ENCODE results near the gene PDP2.
"Not testable (repeated sequence)": the region's sequence is repeated elsewhere in the genome, so short reads cannot be mapped to it uniquely, and the experiment has no call there.

PDP2 gene

GRCh38 chr16:66934138-66934838 lies 54.0 kb downstream of the PDP2 start, which contains the start of gene CIAO2B:
Gene CIAO2B (minus strand): TSS chr16:66934402. CDS start chr16:66934364, 38 bp downstream.
- peak; percentile 92 for DNase-seq (ENCODE audit: extremely low read depth, insufficient read length)
- peaks cover 16% of the 10 kb centered on the region for H3K36me3 ChIP-seq (ENCODE audit: control insufficient read depth, insufficient read depth, low read length)
- TF ChIP-seq CTCF (IDR thresholded peaks at IDR 0.05; ENCODE audit: insufficient read depth, low read length, poor library complexity, severe bottlenecking): no peak
- H3K27me3 ChIP-seq (replicated peaks; ENCODE audit: control insufficient read depth, insufficient read depth, low read length): no peaks in the 10 kb centered on the region
- H3K4me3 ChIP-seq (replicated peaks; ENCODE audit: low read depth, low read length): peak within 1 kb of the TSS; percentile 97

- not testable (repeated sequence) for DNase-seq (ENCODE audit: extremely low read depth, insufficient read length); H3K27me3 ChIP-seq (replicated peaks; ENCODE audit: control insufficient read depth, insufficient read depth, low read length)
- Histone ChIP-seq H3K4me3 (replicated peaks; ENCODE audit: low read depth, low read length) (peak overlapping the region; percentile 97), H3K36me3 (ENCODE audit: control insufficient read depth, insufficient read depth, low read length) (peaks cover 19% of the 10 kb centered on the region)
Observed at GRCh38 chr16:66934839-66935313, 54.6 kb downstream of the PDP2 start.

- TF ChIP-seq CTCF (IDR thresholded peaks at IDR 0.05; ENCODE audit: insufficient read depth, low read length, poor library complexity, severe bottlenecking): no peak
- Histone ChIP-seq H3K27me3 (replicated peaks; ENCODE audit: control insufficient read depth, insufficient read depth, low read length) (no peaks in the 10 kb centered on the region), H3K4me3 (replicated peaks; ENCODE audit: low read depth, low read length) (peak within 1 kb of the TSS; percentile 97), H3K36me3 (ENCODE audit: control insufficient read depth, insufficient read depth, low read length) (peaks cover 20% of the 10 kb centered on the region)
- no peak for DNase-seq (ENCODE audit: extremely low read depth, insufficient read length)
Observed at GRCh38 chr16:66935314-66936011, 55.1 kb downstream of the PDP2 start, which contains the start of gene CES2. Gene CES2 (plus strand): TSS chr16:66935516. CDS start chr16:66935636, 120 bp downstream.

- Histone ChIP-seq H3K27me3 (replicated peaks; ENCODE audit: control insufficient read depth, insufficient read depth, low read length) (no peaks in the 10 kb centered on the region), H3K36me3 (ENCODE audit: control insufficient read depth, insufficient read depth, low read length) (peaks cover 27% of the 10 kb centered on the region), H3K4me3 (replicated peaks; ENCODE audit: low read depth, low read length) (no peak overlapping the region)
- TF ChIP-seq CTCF (IDR thresholded peaks at IDR 0.05; ENCODE audit: insufficient read depth, low read length, poor library complexity, severe bottlenecking): no peak
- DNase-seq (ENCODE audit: extremely low read depth, insufficient read length): no peak
Observed at GRCh38 chr16:66936462-66936861, 56.1 kb downstream of the PDP2 start.

- TF ChIP-seq CTCF (IDR thresholded peaks at IDR 0.05; ENCODE audit: insufficient read depth, low read length, poor library complexity, severe bottlenecking): no peak
- DNase-seq (ENCODE audit: extremely low read depth, insufficient read length): no peak
- Histone ChIP-seq H3K4me3 (replicated peaks; ENCODE audit: low read depth, low read length) (no peak overlapping the region), H3K36me3 (ENCODE audit: control insufficient read depth, insufficient read depth, low read length) (peaks cover 29% of the 10 kb centered on the region), H3K27me3 (replicated peaks; ENCODE audit: control insufficient read depth, insufficient read depth, low read length) (no peaks in the 10 kb centered on the region)
Observed at GRCh38 chr16:66936889-66937554, 56.7 kb downstream of the PDP2 start.

Measured in GM06990 (cell line).